Esophagus squamous epithelium (tissue), 4 donors: ENCODE data around the gene IGSF9.

Source experiments
- CTCF ChIP-seq, 6 experiments: fragments of 450-650 bp in 4 of 6; fragments of 200-600 bp in 2 of 6; sonication (generic) in 2 of 6; IDR thresholded peaks; one replicate each; pipeline ENCODE4 v1.5.1; 2016 to 2019; ENCODE audit warnings: antibody characterized with exemption in 6 of 6, mild to moderate bottlenecking in 4 of 6, moderate library complexity in 4 of 6
- POLR2A ChIP-seq, 4 donors: fragments of 450-650 bp; IDR thresholded peaks; one replicate each; pipeline ENCODE4 v1.6.1; 2017; ENCODE audit warnings: antibody characterized with exemption in 4 of 4, mild to moderate bottlenecking in 4 of 4, moderate library complexity in 3 of 4

GRCh38 chr1:159980076-159980475 is 34.7 kb upstream of the IGSF9 start:
- TF ChIP-seq CTCF (IDR thresholded peaks at IDR 0.05) = no peak
- no peak for TF ChIP-seq POLR2A (IDR thresholded peaks at IDR 0.05)
